NOMO-1 (cell line): ENCODE data around the gene ANO10.
A peak's percentile ranks its signal among the peaks of the same experiment; 100 is the strongest.
"Not testable (repeated sequence)": the region's sequence is repeated elsewhere in the genome, so short reads cannot be mapped to it uniquely, and the experiment has no call there.

Experiments
- DNase-seq, 2 experiments: peaks; one replicate each; lab custom pipeline; 2025; ENCODE audit not compliant: unreplicated experiment in 2 of 2; lab: John Stamatoyannopoulos, UW

The ANO10 gene

GRCh38 chr3:43523454-43524053, 98.3 kb downstream of the ANO10 start:
- DNase-seq = no peak

- no peak for DNase-seq
These were observed 99.0 kb downstream of the ANO10 start for GRCh38 chr3:43522727-43523362.

- DNase-seq = no peak
These were observed 99.9 kb downstream of the ANO10 start for GRCh38 chr3:43521941-43522340.

GRCh38 chr3:43518515-43518914, 103.3 kb downstream of the ANO10 start:
- not testable (repeated sequence) for DNase-seq

- no peak for DNase-seq
These were observed 105.7 kb downstream of the ANO10 start for GRCh38 chr3:43515970-43516635.

GRCh38 chr3:43515208-43515917, 106.4 kb downstream of the ANO10 start:
- DNase-seq = no peak

GRCh38 chr3:43512754-43513404, 108.9 kb downstream of the ANO10 start:
- DNase-seq = no peak

- DNase-seq = no peak
These were observed 115.2 kb downstream of the ANO10 start for GRCh38 chr3:43506644-43507043.

- no peak for DNase-seq
These were observed 116.5 kb downstream of the ANO10 start for GRCh38 chr3:43505351-43505750.

GRCh38 chr3:43503067-43503728, 118.6 kb downstream of the ANO10 start:
- DNase-seq = peak in 1 of 2 experiments; percentile 30

GRCh38 chr3:43499256-43499655, 122.6 kb downstream of the ANO10 start:
- DNase-seq = peak; percentile 62 to 76

- no peak for DNase-seq
These were observed 123.9 kb downstream of the ANO10 start for GRCh38 chr3:43497905-43498365.

- DNase-seq = no peak
These were observed 124.4 kb downstream of the ANO10 start for GRCh38 chr3:43497422-43497821.

- DNase-seq = no peak
These were observed 125.0 kb downstream of the ANO10 start for GRCh38 chr3:43496740-43497375.

GRCh38 chr3:43492932-43493331, 128.9 kb downstream of the ANO10 start:
- DNase-seq = not testable (repeated sequence)

- not testable (repeated sequence) for DNase-seq
These were observed 130.0 kb downstream of the ANO10 start for GRCh38 chr3:43491807-43492206.

GRCh38 chr3:43490640-43491185, 131.1 kb downstream of the ANO10 start:
- DNase-seq = no peak

GRCh38 chr3:43489930-43490329, 131.9 kb downstream of the ANO10 start:
- DNase-seq = no peak

GRCh38 chr3:43485931-43486330, 135.9 kb downstream of the ANO10 start:
- DNase-seq = no peak
